Transverse colon (tissue), 4 donors: ENCODE results near the gene NRN1L. TPM values are rescaled to one million over a fixed set of nuclear protein-coding genes. Genes with fewer than 3 reads are reported as not detected.

Source experiments
- DNase-seq: peaks from one replicate; pipeline ENCODE4 v3.0.0-alpha.2; 2019
- H3K27ac ChIP-seq, 4 donors: fragments of 200-600 bp; sonication (generic); 2 replicates each; pipeline ENCODE4 v1.5.1; 2016 to 2018; ENCODE audit warnings: inconsistent platforms in 4 of 4
- H3K27me3 ChIP-seq: fragments of 200-600 bp; sonication (generic); 2 replicates; pipeline ENCODE4 v1.5.1; 2017; ENCODE audit warnings: inconsistent platforms
- H3K36me3 ChIP-seq, 4 donors: fragments of 200-600 bp; sonication (generic); 2 replicates each; pipeline ENCODE4 v1.5.1; 2017 to 2019; ENCODE audit warnings: inconsistent platforms in 4 of 4
- H3K4me1 ChIP-seq, 4 donors: fragments of 200-600 bp; sonication (generic); 2 replicates each; pipeline ENCODE4 v1.5.1; 2017 to 2020; ENCODE audit warnings: inconsistent platforms in 4 of 4
- H3K4me3 ChIP-seq, 4 donors: fragments of 200-600 bp; sonication (generic); 1 replicate in 1 of 4; 2 replicates in 3 of 4; pipeline versions ENCODE4 v1.5.1 to v1.6.1; 2017 to 2019; ENCODE audit warnings: inconsistent platforms in 4 of 4
- H3K9me3 ChIP-seq, 2 donors: fragments of 200-600 bp; sonication (generic); 2 replicates each; pipeline ENCODE4 v1.5.1; 2017 to 2019; ENCODE audit warnings: inconsistent platforms in 2 of 2
- POLR2A ChIP-seq: fragments of 450-650 bp; IDR thresholded peaks from one replicate; pipeline ENCODE4 v1.6.1; 2016; ENCODE audit warnings: antibody characterized with exemption, mild to moderate bottlenecking, moderate library complexity
- POLR2AphosphoS5 ChIP-seq, 3 donors: sonication (generic); formaldehyde crosslinking; IDR thresholded peaks; one replicate each; pipeline ENCODE4 v1.6.1; 2016; ENCODE audit warnings: antibody characterized with exemption in 3 of 3
- WGBS, 2 donors: methylation state at CpG; one replicate each; pipeline ENCODE4 v1.1.5; 2018; ENCODE audit warnings: low coverage in 1 of 2; 5-methylcytosine and 5-hydroxymethylcytosine counted together
- in situ Hi-C, 4 donors: fragments of 200-750 bp; cut with MboI; loops; one replicate each; pipeline versions ENCODE4 v1.15.0 to v1.15.1; 2017; ENCODE audit warnings: low sequenced_read_pairs in 3 of 4, low pct_ligation_motif_present in 1 of 4, low pct_unique_long_range_greater_than_20kb in 1 of 4
- intact Hi-C: fragments of 100-400 bp; cut with DNase I; formaldehyde crosslinking; loops from one replicate; pipeline ENCODE4 v1.15.1; 2023; ENCODE audit warnings: low total_unique reads
- small RNA-seq, 4 donors: library from RNA; depleted of rRNA; stranded (forward); fragments of <200 nt; gene quantifications; one replicate each; pipeline ENCODE3, GENCODE V24; 2016
- total RNA-seq, 4 donors: library from RNA; depleted of rRNA; stranded (reverse); fragments of >200 nt; gene quantifications; one replicate each; pipeline ENCODE4 v1.1.0, GENCODE V29; 2016
- TF ChIP-seq, protein P1 (sequence below), 5 experiments: fragments of 200-600 bp in 3 of 5; fragments of 450-650 bp in 2 of 5; sonication (generic) in 3 of 5; IDR thresholded peaks; 1 replicate in 2 of 5; 2 replicates in 3 of 5; pipeline ENCODE4 v1.5.1; 2016 to 2017; ENCODE audit warnings: antibody characterized with exemption in 5 of 5, inconsistent platforms in 3 of 5, mild to moderate bottlenecking in 2 of 5, moderate library complexity in 1 of 5

Gene NRN1L
- total RNA-seq, 4 donors from 2014 or later, result 2.5 TPM; not detected in 3

DNA sequence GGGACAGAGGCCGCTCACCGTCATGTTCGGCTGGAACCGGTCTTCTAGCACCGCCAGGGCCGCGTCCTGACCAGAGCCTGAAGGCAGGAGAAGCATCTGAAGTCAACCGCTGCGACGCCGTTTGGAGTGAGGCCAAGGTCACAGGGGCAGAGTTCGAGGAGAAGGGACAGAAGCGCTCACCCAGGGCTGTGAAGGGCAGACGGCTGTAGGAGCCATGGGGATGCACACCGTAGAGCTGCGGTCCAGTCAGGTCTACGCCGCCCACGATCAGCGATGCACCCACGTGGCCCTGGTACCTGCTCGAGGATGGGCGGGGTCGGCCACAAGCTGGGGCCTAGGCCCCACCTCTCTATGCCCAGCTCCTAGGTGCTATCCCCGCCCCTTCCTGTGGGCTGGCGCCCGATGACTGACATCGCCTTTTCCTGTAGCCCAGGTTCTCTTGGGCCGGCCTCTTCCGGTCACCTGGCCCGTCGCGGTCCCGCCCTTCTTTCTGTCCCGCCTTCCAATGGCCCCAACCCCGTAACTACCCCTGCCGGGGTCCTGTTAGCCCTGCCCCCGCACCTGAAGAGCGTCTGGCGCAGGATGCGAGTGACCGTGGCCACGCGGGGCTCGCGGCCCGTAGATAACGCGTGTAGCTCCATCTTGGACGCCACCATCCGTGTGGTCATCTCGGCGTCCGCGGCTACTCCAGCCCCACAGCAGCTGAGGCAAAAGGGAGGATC, 50.9 kb downstream of the NRN1L start:
- H3K36me3 ChIP-seq, result no peaks in the 10 kb centered on the region
- no peaks in the 10 kb centered on the region for H3K27me3 ChIP-seq
- in situ Hi-C loops (no loop called here), intact Hi-C loops (no loop called here)
- H3K4me1 ChIP-seq, result peaks cover 22 to 25% (median 23%) of the 10 kb centered on the region in 4 donors
- peak; percentile 98 for DNase-seq
- 3% methylated on average over 53 of the region's 55 CpGs; no CpG with 5 or more reads in 1 of the 2 donors for whole genome bisulfite sequencing, 2 donors
- peak overlapping the region; percentile 71 to 86 (median 74) for H3K4me3 ChIP-seq
- peak; percentile 88 for TF ChIP-seq POLR2A
- TF ChIP-seq, protein P1, sequence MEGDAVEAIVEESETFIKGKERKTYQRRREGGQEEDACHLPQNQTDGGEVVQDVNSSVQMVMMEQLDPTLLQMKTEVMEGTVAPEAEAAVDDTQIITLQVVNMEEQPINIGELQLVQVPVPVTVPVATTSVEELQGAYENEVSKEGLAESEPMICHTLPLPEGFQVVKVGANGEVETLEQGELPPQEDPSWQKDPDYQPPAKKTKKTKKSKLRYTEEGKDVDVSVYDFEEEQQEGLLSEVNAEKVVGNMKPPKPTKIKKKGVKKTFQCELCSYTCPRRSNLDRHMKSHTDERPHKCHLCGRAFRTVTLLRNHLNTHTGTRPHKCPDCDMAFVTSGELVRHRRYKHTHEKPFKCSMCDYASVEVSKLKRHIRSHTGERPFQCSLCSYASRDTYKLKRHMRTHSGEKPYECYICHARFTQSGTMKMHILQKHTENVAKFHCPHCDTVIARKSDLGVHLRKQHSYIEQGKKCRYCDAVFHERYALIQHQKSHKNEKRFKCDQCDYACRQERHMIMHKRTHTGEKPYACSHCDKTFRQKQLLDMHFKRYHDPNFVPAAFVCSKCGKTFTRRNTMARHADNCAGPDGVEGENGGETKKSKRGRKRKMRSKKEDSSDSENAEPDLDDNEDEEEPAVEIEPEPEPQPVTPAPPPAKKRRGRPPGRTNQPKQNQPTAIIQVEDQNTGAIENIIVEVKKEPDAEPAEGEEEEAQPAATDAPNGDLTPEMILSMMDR (IDR thresholded peaks at IDR 0.05), result no peak
- peak; percentile 78 to 92 (median 88) for TF ChIP-seq POLR2AphosphoS5 (IDR thresholded peaks at IDR 0.05)
- H3K9me3 ChIP-seq, result no peaks in the 10 kb centered on the region
- H3K27ac ChIP-seq, result peak overlapping the region; percentile 90 to 97 (median 96)

Small RNAs within 50 kb of the gene (small RNA-seq; reads per million reads assigned to genes)
- gene AC040162.2 (0 reads per million in 4 donors), gene NRN1L (0 reads per million in 4 donors)

Other genes starting within 250 kb of the NRN1L start
- 1 to 10 TPM in 2 of 4 donors, under 1 TPM in 1, not detected in 1; 0.96 to 9.0 (median 7.6) TPM for gene CARMIL2, start 239.7 kb upstream of the NRN1L start, total RNA-seq
- 10 to 100 TPM in 3 of 4 donors, 1 to 10 TPM in 1; 2.0 to 76.3 (median 15.7) TPM for gene ACD, start 224.6 kb upstream of the NRN1L start, total RNA-seq
- gene PARD6A, start 223.9 kb upstream of the NRN1L start, total RNA-seq, result 10 to 100 TPM in 2 of 4 donors, 1 to 10 TPM in 2; 6.3 to 36.7 (median 9.4) TPM
- 10 to 100 TPM; 12.5 to 20.9 (median 15.3) TPM for gene ENKD1, start 218.1 kb upstream of the NRN1L start, total RNA-seq
- gene C16orf86, start 218.1 kb upstream of the NRN1L start, total RNA-seq, result 1 to 10 TPM in 3 of 4 donors, under 1 TPM in 1; 0.60 to 7.1 (median 4.4) TPM
- 10 to 100 TPM; 21.9 to 32.2 (median 24.3) TPM for gene GFOD2, start 165.6 kb upstream of the NRN1L start, total RNA-seq
- gene RANBP10, start 78.3 kb upstream of the NRN1L start, total RNA-seq, result 10 to 100 TPM; 15.1 to 32.9 (median 19.1) TPM
- under 1 TPM in 1 of 4 donors, not detected in 3; 0.55 TPM for gene TSNAXIP1, start 78.0 kb upstream of the NRN1L start, total RNA-seq
- gene THAP11, start 42.6 kb upstream of the NRN1L start, total RNA-seq, result 10 to 100 TPM; 24.7 to 44.1 (median 32.7) TPM
- 100 to 1,000 TPM in 1 of 4 donors, 10 to 100 TPM in 3; 75.2 to 131 (median 89.0) TPM for gene NUTF2, start 38.0 kb upstream of the NRN1L start, total RNA-seq
- gene CENPT, start 37.2 kb upstream of the NRN1L start, total RNA-seq, result 100 to 1,000 TPM in 2 of 4 donors, 10 to 100 TPM in 2; 58.2 to 248 (median 100) TPM
- 100 to 1,000 TPM in 2 of 4 donors, 10 to 100 TPM in 2; 76.4 to 162 (median 105) TPM for gene EDC4, start 11.8 kb upstream of the NRN1L start, total RNA-seq
- gene PSKH1, start 8.4 kb downstream of the NRN1L start, total RNA-seq, result 100 to 1,000 TPM in 1 of 4 donors, 10 to 100 TPM in 3; 24.1 to 132 (median 56.2) TPM
- 1 to 10 TPM in 3 of 4 donors, not detected in 1; 1.6 to 2.1 (median 1.6) TPM for gene CTRL, start 47.0 kb downstream of the NRN1L start, total RNA-seq
- 100 to 1,000 TPM in 1 of 4 donors, 10 to 100 TPM in 3; 65.6 to 100 (median 68.6) TPM for gene PSMB10, start 52.0 kb downstream of the NRN1L start, total RNA-seq
- gene LCAT, start 59.2 kb downstream of the NRN1L start, total RNA-seq, result 10 to 100 TPM in 1 of 4 donors, 1 to 10 TPM in 3; 2.2 to 30.7 (median 4.2) TPM
- gene SLC12A4, start 83.8 kb downstream of the NRN1L start, total RNA-seq, result 10 to 100 TPM; 18.1 to 46.4 (median 25.4) TPM
- not detected for gene DPEP3, start 95.6 kb downstream of the NRN1L start, total RNA-seq
- gene DPEP2, start 114.6 kb downstream of the NRN1L start, total RNA-seq, result 1 to 10 TPM; 1.5 to 4.4 (median 1.5) TPM
- gene DPEP2NB, start 131.0 kb downstream of the NRN1L start, total RNA-seq, result not detected
- gene DDX28, start 138.3 kb downstream of the NRN1L start, total RNA-seq, result 10 to 100 TPM in 1 of 4 donors, 1 to 10 TPM in 3; 4.8 to 13.1 (median 6.2) TPM
- 10 to 100 TPM in 3 of 4 donors, 1 to 10 TPM in 1; 9.2 to 13.1 (median 11.2) TPM for gene DUS2, start 138.4 kb downstream of the NRN1L start, total RNA-seq
- gene NFATC3, start 200.5 kb downstream of the NRN1L start, total RNA-seq, result 100 to 1,000 TPM in 1 of 4 donors, 10 to 100 TPM in 3; 27.5 to 107 (median 41.6) TPM